Activated CD8-positive, alpha-beta memory T cell treated with anti-CD3 and anti-CD28 coated beads for 1 hour (primary cell): Measurements from ENCODE around the gene ERICH2.

Source experiments
- DNase-seq, 2 donors: peaks; one replicate each; pipeline ENCODE4 v3.0.0-alpha.2; 2020; ENCODE audit warnings: low read depth in 1 of 2; ENCODE audit errors: extremely low read depth in 1 of 2

ERICH2 gene

GRCh38 chr2:170830166-170830565 is 60.0 kb downstream of the ERICH2 start:
- no peak for DNase-seq

- no peak for DNase-seq
These were observed 60.9 kb downstream of the ERICH2 start for GRCh38 chr2:170831115-170831514.

GRCh38 chr2:170836027-170836426 is 65.8 kb downstream of the ERICH2 start:
- DNase-seq = no peak

DNA sequence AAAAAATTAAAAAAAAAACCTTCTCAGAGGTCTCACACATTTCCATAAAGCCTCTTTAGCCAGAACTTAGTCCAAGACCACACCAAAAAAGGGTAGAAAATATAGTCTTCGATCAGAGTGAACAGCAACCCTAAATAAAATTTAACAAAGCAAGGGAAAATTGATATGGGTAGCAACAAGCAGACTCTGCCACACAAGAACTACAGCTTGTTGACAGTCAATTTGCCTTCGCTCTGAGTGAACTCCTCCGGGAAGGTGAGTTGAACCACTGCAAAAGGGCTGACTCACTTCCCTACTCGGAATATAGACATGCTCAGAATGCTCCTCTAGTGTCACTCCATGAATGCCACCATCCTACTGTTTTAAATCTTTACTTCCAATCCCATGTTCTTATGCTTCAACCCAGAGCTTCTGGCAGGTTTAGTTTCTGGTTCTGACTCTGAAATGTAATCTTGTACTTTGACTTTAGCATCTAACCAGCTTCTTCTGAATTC is 70.6 kb downstream of the ERICH2 start:
- no peak for DNase-seq

DNA sequence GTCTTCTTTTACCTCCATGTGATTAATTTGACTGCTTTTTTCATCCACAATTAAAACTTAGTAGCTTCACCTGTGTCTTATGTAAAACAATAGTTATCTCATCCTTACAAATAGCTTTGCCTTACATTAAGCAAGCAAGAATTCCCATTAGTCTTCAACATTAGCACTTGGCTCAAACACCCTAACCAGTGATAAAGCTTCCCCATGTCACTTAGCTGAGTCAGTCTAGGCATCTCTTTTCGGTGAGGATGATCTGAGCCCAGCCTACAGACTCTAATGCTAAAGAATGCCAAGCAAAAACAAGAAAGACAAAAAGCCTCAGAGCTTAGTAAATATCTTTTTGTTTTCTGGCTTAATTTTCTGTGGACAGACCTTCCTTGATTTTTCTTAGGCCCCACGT is 72.6 kb downstream of the ERICH2 start:
- DNase-seq = no peak

GRCh38 chr2:170843656-170844055 is 73.5 kb downstream of the ERICH2 start:
- DNase-seq = no peak

GRCh38 chr2:170845343-170845742 is 75.2 kb downstream of the ERICH2 start:
- DNase-seq = no peak

DNA sequence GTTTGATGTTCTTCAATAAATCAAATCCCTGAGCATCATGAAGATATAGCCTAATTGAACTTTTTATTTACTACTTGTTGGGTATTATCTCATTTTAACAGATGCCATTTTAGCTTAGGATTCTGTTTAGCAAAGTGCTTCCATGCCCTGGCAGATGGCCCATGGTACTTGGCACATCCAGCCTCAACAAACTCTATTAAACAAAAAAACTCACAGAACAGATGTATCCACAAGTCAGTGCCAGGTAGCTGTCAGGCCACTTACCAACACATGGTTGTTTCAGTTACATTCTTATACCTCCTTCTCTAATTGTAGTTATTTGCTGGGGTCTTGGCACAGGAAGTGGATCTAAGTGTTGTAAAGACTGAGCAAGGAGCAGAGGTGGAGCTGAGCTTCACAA is 76.1 kb downstream of the ERICH2 start:
- no peak for DNase-seq

DNA sequence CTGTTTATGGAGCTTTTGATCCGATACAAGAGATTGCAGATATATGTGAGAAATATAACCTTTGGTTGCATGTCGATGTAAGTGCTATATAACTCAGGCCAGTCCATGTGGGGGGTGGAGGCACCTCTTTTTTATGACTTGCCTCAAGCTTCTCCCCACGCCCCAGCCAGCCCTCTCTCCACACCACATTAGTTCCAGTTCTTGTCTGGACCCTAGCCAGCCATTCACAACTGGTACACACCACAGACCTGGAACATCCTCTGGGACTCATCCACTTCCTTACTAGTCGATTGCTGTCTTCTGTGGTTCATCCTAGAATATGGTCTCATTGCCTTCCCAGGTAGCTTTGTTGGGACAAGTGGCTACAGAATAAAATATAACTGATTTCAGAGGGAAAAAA is 77.5 kb downstream of the ERICH2 start:
- no peak for DNase-seq
